Hematopoietic multipotent progenitor cell (in vitro differentiated cells): ENCODE data around the gene ARNT2. TPM values are rescaled to one million over a fixed set of nuclear protein-coding genes. Genes with fewer than 3 reads are reported as not detected.
A peak's percentile ranks its signal among the peaks of the same experiment; 100 is the strongest.
"Not testable (repeated sequence)": the region's sequence is repeated elsewhere in the genome, so short reads cannot be mapped to it uniquely, and the experiment has no call there.

Source experiments
- DNase-seq, 3 donors: peaks; one replicate each; pipeline ENCODE4 v3.0.0-alpha.2; 2011 to 2015; ENCODE audit warnings: low read depth in 2 of 3, low spot score in 2 of 3
- total RNA-seq: library from RNA; depleted of rRNA; stranded (reverse); fragments of >200 nt; gene quantifications from one replicate; pipeline ENCODE4 v1.2.3, GENCODE V29; 2012

ARNT2 gene
- total RNA-seq: 0.54 TPM

DNA sequence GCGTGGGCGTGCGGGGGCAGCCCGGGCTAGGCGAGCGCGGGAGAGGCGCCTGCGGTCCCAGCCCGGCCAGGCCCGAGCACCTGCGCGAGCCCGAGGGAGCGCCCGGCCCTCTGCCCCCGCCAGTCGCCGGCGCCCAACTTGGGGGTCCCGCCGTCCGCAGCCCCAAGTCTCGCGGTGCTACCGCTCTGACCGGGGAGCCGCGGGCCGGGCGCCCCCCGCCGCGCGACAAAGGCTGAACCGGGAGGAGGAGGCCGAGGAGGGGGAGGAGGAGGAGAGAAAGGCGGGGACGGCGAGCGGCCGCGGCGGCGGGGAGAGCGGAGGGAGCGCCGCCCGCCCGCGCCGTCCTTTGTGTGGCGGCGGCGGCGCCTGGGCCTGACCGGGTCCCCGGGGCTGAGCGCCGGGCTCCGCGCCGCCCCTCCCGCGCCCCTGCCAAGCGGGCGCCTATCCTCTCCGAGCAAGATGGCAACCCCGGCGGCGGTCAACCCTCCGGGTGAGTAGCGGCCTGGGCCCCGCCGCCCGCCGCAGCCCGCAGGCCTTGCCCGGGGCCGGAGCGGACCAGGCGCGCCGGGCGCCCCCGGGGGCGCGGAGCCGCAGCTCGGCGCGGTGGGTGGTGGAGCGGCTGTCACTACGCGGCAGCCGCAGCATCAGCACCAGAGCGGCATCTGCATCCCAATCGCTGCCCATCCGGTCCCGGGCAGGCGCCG lies at the start of gene ARNT2:
Gene ARNT2 (plus strand): TSS at position 326 of the 704 bp plus-strand sequence. CDS start 134 bp downstream, at position 460.
- peak in 1 of 3 donors; percentile 4 for DNase-seq

DNA sequence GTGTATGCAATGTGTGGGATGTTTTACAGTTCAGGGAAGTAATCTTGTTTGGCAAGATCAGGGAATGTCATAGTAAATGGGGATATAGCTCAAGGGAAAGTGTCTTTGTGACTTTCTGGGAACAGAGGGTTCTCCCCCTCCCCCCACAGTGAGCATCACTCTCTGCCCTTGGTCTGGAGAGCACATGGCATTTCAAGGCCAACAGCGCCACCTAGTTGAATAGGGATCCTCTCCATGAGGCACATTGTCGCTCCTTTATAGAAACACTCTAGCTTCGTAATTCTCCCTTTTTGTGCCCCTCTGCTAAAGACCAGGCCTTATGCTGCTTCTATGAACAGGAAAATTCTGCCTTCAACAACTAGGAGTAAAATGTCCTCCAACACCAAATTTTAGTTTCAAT lies 37.1 kb upstream of the ARNT2 start:
- no peak for DNase-seq

- no peak for DNase-seq
These were observed 36.5 kb upstream of the ARNT2 start for GRCh38 chr15:80367661-80368060.

DNA sequence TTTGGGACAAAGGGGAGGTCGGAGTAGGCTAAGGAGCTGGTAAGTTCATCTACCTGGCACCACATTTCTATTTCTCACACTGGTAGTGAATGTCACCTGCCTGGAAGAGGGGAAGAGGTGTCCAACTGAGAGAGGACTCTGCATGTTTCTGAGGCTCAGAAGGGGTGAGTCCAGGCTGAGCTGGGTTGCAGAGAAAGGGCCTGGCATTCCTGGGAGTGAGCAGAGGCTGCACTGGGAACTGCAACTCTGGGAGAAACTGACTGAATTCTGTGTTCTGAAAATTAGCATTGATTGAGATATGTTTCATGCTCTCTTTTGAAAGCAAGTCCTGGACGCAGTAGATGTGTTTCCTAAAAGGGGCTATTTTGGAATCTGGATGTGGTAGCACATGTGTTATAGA lies 32.3 kb upstream of the ARNT2 start:
- DNase-seq: no peak

GRCh38 chr15:80374441-80374840 lies 29.7 kb upstream of the ARNT2 start:
- no peak for DNase-seq

- DNase-seq: no peak
These were observed 28.0 kb upstream of the ARNT2 start for GRCh38 chr15:80375968-80376891.

- DNase-seq: no peak
These were observed 24.5 kb upstream of the ARNT2 start for GRCh38 chr15:80379693-80380092.

DNA sequence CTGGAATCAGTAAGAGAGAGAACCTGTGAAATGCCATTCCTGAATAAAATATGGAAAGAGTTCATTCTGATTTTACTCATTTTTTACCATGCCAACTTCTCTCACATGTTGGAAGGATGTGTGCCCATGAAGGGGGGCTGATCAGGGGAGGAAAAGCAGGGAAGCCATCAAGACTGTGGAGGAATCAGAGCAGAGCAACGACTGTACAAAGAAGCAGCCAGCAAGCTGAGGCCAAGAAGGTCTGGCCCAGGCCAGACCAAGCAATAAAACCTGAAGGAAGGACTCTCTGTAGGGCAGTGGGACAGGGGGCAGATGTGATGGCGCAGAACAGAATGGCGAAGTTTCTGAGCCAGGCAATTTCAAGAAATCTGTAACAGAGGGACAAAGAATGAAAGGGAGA lies 24.0 kb upstream of the ARNT2 start:
- no peak for DNase-seq

DNA sequence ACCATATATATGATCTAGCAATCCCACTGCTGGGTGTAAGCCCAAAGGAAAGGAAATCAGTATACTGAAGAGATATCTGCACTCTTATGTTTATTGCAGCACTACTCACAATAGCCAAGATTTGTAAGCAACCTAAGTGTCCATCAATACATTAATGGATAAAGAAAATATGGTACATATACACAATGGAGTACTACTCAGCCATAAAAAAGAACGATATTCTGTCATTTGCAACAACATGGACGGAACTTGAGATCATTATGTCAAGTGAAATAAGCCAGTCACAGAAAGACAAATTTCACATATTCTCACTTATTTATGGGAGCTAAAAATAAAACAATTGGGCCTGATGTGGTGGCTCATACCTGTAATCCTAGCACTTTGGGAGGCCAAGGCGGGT lies 21.9 kb upstream of the ARNT2 start:
- no peak for DNase-seq

- no peak for DNase-seq
These were observed 19.8 kb upstream of the ARNT2 start for GRCh38 chr15:80384432-80384831.

GRCh38 chr15:80386151-80386550 lies 18.0 kb upstream of the ARNT2 start:
- no peak for DNase-seq

- no peak for DNase-seq
These were observed 15.9 kb upstream of the ARNT2 start for GRCh38 chr15:80388326-80388725.

- DNase-seq: no peak
These were observed 14.8 kb upstream of the ARNT2 start for GRCh38 chr15:80389370-80389769.

DNA sequence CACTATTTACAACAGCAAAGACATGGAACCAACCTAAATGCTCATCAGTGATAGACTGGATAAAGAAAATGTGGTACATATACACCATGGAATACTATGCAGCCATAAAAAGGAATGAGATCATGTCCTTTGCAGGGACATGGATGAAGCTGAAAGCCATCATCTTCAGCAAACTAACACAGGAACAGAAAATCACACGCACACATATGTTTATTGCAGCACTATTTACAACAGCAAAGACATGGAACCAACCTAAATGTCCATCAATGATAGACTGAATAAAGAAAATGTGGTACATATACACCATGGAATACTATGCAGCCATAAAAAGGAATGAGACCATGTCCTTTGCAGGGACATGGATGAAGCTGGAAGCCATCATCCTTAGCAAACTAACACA lies 13.2 kb upstream of the ARNT2 start:
- DNase-seq: not testable (repeated sequence)

DNA sequence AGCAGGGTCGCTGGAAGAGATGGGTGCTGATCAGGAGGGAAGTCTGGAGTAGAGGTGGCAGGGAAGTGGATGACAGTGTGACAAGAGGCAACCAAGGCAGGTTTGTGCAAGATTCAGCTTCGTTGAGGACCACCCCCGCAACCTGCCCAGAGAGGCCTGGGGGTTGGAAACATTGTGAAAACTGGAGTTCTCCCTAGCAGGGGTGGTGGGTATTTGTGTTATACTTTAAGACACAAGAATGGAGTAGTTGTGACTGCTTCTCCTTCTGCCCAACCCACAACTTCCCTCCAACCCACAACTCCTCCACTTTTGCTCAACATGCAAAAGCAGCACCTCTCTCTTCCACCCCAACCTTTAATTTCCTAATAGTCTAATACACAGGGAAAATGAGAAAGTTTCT lies 8.6 kb upstream of the ARNT2 start:
- no peak for DNase-seq

- no peak for DNase-seq
These were observed 8.1 kb upstream of the ARNT2 start for GRCh38 chr15:80396096-80396495.

DNA sequence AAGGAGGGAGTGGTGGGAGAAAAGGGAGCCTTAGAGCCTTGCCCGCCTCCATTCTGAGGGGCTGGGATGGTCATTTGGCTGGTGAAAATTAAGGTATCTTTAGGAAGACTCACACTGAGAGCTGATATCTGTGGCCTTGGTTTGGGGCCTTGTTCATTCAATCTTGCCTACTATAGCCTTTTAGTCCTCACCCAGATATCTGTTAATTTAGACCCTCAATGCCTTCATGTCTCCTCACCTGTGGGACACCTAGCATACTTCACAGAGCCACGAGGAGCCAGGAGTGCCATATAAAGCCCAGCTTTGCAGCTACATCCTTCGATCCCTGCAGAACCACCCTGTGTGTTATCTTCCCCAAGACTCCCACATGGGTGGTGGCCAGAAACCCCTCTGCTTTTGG lies 4.7 kb upstream of the ARNT2 start:
- no peak for DNase-seq

- DNase-seq: no peak
These were observed 2.7 kb upstream of the ARNT2 start for GRCh38 chr15:80401456-80401855.

DNA sequence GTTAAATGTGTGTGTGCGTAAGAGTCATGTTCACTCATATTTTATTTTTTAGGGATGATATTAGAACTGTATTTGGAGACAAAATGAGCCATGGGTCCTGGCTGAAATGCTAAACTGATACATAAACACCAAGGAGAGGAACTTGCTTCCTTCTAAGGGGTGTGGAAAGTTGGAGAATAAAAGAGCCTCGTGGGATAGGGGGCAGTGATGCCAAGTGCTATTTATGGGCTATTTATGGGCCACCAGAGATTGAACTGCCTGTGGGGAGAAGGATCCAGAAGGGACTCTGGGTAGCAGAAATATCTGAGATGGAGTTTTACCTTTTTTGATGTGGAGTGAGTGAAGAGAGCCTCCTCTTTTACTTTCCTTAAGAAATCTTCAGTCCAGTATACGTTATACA lies 1.8 kb upstream of the ARNT2 start:
- DNase-seq: no peak

GRCh38 chr15:80403712-80404056 lies 498 bp upstream of the ARNT2 start:
- peak in 1 of 3 donors; percentile 6 for DNase-seq

DNA sequence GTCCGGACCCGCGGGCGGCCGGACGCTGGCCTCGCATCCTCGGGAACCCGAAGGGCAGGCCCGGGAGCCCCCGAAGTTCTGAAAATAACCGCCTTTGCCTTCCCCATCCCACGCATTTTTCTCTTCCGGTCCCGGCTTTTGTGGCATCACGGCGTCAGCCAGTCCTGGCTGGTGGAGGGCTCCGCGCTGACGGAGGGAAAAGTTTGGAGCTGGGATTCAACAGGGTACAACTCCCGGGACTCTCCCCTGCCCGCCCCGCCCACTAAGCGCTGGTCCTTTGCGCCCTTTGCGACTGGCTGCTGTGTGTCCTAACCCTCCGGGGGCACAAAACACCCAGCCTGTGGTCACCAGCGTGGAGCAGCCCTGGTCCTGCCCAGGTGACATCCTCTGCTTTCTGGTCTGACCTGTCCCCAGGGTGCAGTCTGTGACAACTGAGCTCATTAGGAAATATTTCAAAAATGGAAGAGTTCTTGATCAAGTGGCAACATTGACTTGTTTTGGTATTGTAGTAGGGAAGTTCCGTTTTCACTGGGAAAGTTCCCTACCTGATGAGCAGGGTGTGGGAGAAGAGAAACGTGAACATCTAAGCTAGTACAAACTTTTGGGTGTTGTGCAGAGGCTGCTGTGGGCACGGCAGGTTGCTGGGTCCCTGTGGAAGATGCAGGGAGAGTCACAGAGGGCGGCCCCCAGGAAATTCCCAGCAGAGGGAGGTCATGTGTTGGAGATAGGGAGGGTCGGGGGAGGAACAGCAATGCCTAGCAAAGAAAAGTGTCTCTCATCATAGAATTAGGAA lies 775 bp downstream of the ARNT2 start:
- no peak for DNase-seq

- DNase-seq: no peak
These were observed 1.3 kb downstream of the ARNT2 start for GRCh38 chr15:80405554-80405850.
